Activated CD4-positive, CD25-positive, alpha-beta regulatory T cell treated with anti-CD3 and anti-CD28 coated beads, Interleukin-2, amount 50 U/mL, for 72 hours (primary cell): ENCODE measurements around the gene ASIC4.
A peak's percentile ranks its signal among the peaks of the same experiment; 100 is the strongest.

Experiments used
- DNase-seq: peaks from one replicate; pipeline ENCODE4 v3.0.0; 2021

The ASIC4 gene

DNA sequence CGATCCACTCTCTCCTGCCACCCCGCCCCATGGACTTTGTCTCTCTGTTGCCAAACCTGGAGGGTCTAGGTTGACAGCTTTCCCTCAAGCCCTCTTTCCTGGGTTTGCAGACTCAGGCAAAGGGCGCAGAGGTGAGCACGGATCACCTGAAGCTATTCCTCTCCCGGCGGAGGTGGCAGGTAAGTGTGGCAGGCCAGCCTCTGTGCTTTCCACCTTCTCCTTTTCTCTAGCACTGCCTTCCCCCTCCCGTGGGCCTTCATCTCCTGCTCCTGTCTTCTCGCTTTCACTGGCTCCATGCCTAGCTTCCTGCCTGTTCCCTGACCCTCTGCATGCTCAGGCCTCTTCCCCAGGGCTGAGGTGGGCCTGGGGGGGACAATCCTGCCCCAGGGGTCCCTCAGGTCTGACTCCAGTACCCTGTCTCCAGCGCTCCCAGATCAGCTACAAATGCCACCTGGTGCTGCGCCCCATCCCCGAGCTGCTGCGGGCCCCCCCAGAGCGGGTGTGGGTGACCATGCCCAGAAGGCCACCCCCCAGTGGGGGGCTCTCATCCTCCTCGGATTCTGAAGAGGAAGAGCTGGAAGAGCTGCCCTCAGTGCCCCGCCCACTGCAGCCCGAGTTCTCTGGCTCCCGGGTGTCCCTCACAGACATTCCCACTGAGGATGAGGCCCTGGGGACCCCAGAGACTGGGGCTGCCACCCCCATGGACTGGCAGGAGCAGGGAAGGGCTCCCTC, 31.4 kb upstream of the ASIC4 start:
- no peak for DNase-seq

DNA sequence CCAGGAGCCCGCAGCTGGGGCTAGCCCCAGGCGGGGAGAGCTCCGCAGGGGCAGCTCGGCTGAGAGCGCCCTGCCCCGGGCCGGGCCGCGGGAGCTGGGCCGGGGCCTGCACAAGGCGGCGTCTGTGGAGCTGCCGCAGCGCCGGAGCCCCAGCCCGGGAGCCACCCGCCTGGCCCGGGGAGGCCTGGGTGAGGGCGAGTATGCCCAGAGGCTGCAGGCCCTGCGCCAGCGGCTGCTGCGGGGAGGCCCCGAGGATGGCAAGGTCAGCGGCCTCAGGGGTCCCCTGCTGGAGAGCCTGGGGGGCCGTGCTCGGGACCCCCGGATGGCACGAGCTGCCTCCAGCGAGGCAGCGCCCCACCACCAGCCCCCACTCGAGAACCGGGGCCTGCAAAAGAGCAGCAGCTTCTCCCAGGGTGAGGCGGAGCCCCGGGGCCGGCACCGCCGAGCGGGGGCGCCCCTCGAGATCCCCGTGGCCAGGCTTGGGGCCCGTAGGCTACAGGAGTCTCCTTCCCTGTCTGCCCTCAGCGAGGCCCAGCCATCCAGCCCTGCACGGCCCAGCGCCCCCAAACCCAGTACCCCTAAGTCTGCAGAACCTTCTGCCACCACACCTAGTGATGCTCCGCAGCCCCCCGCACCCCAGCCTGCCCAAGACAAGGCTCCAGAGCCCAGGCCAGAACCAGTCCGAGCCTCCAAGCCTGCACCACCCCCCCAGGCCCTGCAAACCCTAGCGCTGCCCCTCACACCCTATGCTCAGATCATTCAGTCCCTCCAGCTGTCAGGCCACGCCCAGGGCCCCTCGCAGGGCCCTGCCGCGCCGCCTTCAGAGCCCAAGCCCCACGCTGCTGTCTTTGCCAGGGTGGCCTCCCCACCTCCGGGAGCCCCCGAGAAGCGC, 30.6 kb upstream of the ASIC4 start:
- DNase-seq: no peak

GRCh38 chr2:219484343-219485200, 29.7 kb upstream of the ASIC4 start:
- DNase-seq: no peak

GRCh38 chr2:219485201-219485580, 29.1 kb upstream of the ASIC4 start:
- DNase-seq: no peak

- no peak for DNase-seq
Measured at GRCh38 chr2:219486380-219486959, 27.8 kb upstream of the ASIC4 start.

- no peak for DNase-seq
Measured at GRCh38 chr2:219488149-219488843, 26.0 kb upstream of the ASIC4 start.

DNA sequence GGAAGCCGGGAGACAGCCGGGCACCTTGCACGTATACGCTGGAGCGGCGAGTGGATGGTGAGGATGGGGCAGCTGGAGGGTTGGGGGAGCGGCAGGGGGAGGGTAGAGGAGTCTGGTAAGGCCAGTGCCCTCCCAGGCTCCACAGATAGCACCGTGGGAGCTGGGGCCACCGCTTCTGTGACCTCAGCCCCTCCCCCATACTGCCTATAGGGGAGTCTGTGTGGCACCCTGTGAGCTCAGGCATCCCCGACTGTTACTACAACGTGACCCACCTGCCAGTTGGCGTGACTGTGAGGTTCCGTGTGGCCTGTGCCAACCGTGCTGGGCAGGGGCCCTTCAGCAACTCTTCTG, 25.5 kb upstream of the ASIC4 start:
- no peak for DNase-seq

DNA sequence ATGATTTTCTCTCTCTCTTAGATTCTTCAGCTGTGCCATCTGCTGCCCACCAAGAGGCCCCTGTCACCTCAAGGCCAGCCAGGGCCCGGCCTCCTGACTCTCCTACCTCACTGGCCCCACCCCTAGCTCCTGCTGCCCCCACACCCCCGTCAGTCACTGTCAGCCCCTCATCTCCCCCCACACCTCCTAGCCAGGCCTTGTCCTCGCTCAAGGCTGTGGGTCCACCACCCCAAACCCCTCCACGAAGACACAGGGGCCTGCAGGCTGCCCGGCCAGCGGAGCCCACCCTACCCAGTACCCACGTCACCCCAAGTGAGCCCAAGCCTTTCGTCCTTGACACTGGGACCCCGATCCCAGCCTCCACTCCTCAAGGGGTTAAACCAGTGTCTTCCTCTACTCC, 25.0 kb upstream of the ASIC4 start:
- DNase-seq: no peak

- DNase-seq: no peak
Measured at GRCh38 chr2:219490186-219490585, 24.1 kb upstream of the ASIC4 start.

DNA sequence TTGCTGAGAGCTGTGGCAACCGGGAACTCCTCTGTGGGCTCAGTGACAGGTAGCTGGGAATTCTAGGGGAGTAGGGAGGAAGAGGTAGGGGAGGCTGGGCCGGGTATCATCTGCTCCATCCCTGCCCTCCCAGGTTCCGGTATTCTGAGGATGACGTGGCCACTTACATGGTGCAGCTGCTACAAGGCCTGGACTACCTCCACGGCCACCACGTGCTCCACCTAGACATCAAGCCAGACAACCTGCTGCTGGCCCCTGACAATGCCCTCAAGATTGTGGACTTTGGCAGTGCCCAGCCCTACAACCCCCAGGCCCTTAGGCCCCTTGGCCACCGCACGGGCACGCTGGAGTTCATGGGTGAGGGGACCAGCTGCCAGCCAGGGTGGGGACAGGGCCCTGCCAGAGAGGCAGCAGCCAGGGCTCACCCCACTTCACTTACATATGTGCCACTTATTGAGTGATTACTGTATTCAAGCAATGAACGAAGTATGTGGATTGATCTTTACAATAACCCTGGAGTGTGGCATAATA, 23.6 kb upstream of the ASIC4 start:
- no peak for DNase-seq

DNA sequence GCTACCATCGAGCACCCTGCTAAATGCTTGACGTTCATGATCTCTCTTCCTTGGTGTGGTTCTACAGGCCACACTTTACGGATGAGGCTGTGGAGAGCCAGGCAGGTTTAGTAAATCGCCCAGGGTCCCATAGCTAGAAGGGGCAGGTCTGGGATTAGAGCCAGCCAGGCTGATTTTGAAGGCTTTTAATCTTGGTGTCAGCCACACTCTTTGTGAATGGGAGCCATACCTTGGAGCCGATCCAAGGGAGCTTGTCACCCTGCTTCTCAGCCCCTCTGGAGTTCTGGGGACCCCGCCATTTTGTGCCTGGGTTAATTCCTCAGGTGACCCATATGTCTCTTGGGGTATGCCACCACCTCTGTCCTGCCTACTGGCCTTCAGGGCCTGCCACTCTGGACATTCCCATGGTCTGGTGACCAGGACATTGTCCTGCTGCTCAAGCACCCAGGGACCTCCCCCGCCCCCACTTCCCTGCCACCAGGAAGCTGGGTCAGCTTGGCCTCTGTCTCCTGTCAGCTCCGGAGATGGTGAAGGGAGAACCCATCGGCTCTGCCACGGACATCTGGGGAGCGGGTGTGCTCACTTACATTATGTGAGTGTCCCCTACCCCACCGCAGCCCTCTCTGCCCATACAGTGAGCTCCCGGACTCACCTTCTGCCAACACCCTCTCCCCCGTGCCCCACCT, 22.9 kb upstream of the ASIC4 start:
- DNase-seq: no peak

- DNase-seq: no peak
Measured at GRCh38 chr2:219492575-219492974, 21.7 kb upstream of the ASIC4 start.

DNA sequence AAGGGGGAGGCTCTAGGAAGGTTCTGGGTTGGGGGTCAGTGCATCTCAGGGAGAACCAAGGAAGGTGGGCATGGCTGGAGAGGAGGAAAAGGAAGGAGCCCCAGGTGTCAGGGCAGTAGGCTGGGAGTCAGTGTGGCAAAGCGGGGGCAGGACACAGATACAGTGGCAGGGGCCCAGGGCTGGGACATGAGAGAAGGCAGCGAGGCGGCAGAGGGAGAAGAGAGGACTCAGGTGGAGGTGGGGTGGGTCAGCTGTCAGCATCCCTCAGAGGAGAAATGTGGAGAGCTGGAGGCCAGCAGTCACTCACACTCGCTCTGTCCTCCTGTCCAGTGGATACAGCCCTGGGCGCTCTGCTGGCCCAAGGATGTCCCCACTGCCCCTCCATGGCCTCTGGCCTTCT, 21.2 kb upstream of the ASIC4 start:
- no peak for DNase-seq

DNA sequence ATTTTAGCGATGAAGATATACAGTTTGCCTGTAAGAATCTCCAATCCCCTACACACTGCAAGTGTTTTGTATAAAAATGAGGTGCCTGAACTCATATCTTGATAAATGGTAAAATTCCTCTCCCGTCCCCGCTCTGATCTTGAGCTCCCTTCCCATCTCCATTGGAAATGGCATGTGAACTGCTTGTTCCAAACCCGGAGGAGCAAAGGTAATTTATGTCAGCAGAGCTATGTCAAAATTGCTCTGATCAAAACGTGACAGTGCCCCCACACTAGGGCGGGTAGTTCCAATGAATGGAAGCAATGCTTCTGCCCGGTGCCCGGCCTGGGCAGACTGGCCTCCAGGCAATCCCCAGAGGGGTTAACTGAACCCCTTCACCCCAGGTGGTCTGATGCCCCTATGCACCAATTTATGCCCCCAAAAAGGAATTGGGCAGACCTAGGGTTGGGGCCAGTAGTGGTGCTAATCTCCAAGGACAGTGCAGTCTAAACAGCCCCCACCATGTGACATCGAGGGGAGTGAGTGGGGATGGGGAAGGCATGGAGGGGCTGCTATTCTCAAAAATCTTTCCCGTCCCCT, 19.2 kb upstream of the ASIC4 start:
- no peak for DNase-seq

- no peak for DNase-seq
Measured at GRCh38 chr2:219495531-219496122, 18.7 kb upstream of the ASIC4 start.

DNA sequence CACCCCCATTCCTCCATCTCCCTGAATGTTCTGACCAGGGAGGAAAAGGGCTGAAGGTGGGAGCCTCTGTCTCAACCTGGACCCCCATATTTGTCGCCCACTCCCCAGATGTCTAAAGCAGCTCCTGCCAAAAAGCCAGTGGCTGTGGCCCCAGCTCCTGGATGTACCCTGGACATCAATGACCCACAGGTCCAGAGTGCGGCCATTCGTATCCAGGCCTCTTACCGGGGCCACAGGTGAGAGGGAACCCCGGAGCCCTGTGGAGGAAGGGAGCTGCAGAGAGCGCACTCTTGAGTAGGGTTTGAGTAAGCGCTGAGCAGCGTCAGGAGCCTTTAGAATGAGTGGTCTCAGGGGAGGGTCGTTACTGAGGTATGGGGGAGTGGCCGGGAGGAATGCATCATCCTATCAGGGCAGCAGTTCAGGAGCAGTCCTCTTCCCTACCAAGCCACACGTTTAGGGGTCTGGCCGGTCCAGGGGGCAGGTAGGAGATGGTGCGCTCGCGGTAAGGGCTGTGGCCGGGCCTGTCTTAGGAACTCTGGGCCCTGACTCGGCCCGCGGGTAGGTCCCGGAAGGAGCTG, 17.9 kb upstream of the ASIC4 start:
- DNase-seq: no peak

DNA sequence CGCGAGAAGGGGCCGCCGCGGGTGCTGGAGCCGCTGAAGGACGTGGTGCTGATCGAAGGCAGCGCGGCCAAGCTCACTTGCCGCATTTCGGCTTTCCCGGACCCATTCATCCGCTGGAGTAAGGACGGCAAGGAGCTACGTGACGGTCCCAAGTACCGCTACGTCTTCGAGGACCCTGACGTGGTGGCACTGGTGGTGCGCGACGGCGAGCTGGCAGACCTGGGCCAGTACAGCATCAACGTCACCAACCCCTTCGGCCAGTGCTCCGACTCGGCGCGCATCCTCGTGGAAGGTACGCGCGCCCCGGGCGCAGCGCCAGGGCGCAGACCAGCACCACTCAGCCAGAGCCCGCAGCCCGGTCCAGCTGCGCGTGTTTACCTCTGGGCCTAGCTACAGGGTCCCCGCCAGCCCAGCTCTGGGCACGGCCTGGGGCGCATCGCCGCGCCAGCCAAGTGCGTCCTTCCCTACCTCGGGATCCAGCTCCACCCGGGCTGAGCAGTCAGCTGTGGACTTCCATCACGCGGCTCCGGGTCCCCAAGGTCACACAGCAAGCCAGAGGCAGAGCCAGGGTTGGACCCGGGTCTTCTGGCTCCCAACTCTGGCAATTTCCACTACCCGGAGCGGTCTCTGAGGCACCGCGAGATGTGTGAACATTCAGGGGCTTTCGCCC, 17.3 kb upstream of the ASIC4 start:
- DNase-seq: no peak

- peak; percentile 73 for DNase-seq
Measured at GRCh38 chr2:219497495-219498279, 16.6 kb upstream of the ASIC4 start.
